Mesothelial cell of epicardium (in vitro differentiated cells): ENCODE data around the gene DPF3. TPM values are rescaled to one million over a fixed set of nuclear protein-coding genes. Genes with fewer than 3 reads are reported as not detected.

Source experiments
- DNase-seq, 2 experiments: peaks; one replicate each; pipeline ENCODE4 v3.0.0; 2021; ENCODE audit warnings: low spot score in 2 of 2; ENCODE audit not compliant: unreplicated experiment in 2 of 2
- H3K27ac Mint-ChIP-seq: 2 replicates; pipeline ENCODE4 v1.8.0; 2021; ENCODE audit warnings: mixed read lengths
- H3K27me3 Mint-ChIP-seq: 2 replicates; pipeline ENCODE4 v1.8.0; 2021; ENCODE audit warnings: low read depth, mixed read lengths
- H3K36me3 Mint-ChIP-seq: 2 replicates; pipeline ENCODE4 v1.8.0; 2021; ENCODE audit warnings: mixed read lengths
- H3K4me1 Mint-ChIP-seq: 2 replicates; pipeline ENCODE4 v1.8.0; 2021; ENCODE audit warnings: mixed read lengths
- H3K4me3 Mint-ChIP-seq: 2 replicates; pipeline ENCODE4 v1.8.0; 2021; ENCODE audit warnings: mild to moderate bottlenecking, moderate library complexity, mixed read lengths
- H3K9me3 Mint-ChIP-seq: 2 replicates; pipeline ENCODE4 v1.8.0; 2021; ENCODE audit warnings: mixed read lengths
- total RNA-seq: library from RNA; stranded (reverse); gene quantifications from 3 replicates; pipeline ENCODE4 v1.2.1, GENCODE V29; 2021
- TF ChIP-seq, protein P1 (sequence below): fragments of 200-600 bp; sonication (generic); IDR thresholded peaks from one replicate; pipeline ENCODE4 v1.5.0; 2021; ENCODE audit warnings: antibody characterized with exemption; ENCODE audit not compliant: unreplicated experiment

The DPF3 gene
- total RNA-seq, 1 donor from 2014 or later: 1.3 TPM

DNA sequence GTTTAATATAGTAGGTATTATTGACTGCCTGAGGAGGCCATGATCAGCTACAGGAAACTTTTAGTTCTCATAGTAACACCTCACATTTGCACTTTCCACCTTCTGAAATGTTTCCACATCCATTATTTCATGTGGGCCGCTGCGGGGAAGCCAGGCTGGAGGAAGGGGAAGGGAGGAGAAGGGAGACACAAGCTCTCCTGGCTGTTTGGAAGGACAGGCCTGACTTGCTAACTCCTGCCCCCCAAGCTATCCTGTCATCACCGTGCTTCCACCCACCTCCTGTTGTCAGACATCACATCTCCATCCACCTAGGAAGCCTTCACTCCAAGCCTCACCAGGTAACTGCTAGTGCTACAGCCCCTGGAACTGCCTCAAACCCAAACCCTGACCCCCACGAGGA is 9.5 kb downstream of the DPF3 start:
- TF ChIP-seq, protein P1, sequence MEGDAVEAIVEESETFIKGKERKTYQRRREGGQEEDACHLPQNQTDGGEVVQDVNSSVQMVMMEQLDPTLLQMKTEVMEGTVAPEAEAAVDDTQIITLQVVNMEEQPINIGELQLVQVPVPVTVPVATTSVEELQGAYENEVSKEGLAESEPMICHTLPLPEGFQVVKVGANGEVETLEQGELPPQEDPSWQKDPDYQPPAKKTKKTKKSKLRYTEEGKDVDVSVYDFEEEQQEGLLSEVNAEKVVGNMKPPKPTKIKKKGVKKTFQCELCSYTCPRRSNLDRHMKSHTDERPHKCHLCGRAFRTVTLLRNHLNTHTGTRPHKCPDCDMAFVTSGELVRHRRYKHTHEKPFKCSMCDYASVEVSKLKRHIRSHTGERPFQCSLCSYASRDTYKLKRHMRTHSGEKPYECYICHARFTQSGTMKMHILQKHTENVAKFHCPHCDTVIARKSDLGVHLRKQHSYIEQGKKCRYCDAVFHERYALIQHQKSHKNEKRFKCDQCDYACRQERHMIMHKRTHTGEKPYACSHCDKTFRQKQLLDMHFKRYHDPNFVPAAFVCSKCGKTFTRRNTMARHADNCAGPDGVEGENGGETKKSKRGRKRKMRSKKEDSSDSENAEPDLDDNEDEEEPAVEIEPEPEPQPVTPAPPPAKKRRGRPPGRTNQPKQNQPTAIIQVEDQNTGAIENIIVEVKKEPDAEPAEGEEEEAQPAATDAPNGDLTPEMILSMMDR: no peak
- Mint-ChIP-seq H3K27ac (no peak overlapping the region), H3K4me3 (no peak overlapping the region), H3K4me1 (peaks cover 5% of the 10 kb centered on the region), H3K27me3 (peaks cover 59% of the 10 kb centered on the region), H3K9me3 (peaks cover 6% of the 10 kb centered on the region), H3K36me3 (no peaks in the 10 kb centered on the region)
- DNase-seq: no peak

DNA sequence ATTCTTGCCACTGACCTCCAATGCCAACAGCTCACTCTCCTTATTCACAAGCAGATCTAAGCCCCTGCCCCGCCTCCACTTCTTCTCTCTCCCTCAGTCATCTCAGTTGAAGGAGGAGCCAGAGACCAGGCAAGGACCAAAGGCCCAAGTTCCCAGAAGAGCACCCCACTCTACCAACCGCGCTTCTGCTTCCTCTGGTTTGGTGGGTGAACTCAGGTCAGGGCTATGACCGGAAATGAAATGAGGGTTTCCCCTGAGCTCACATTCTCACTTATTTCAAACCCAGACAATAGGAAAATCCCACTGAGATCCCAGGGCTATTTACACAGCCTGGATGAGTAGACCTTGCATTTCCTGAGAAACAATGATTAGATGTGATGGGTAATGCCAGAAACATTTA is 9.9 kb downstream of the DPF3 start:
- no peak for DNase-seq

DNA sequence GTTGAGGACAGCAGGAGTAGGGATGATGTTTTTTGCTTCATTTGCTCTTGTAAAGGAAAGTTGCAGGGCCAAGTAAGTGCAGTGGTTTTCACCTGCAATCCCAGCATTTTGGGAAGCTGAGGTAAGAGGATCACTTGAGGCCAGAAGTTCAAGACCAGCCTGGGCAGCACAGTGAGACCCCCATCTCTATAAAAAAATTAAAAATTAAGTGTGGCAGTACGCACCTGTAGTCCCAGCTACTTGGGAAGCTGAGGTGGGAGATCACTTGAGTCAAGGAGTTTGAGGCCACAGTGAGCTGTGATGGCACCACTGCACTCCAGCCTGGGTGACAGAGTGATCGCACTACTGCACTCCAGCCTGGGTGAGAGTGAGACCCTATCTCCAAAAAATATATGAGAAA is 10.8 kb downstream of the DPF3 start:
- no peak for DNase-seq
- TF ChIP-seq, protein P1: no peak

More for the DNA sequence above, 9.9 kb downstream of the DPF3 start:
- Mint-ChIP-seq H3K4me1 (peaks cover 5% of the 10 kb centered on the region), H3K36me3 (no peaks in the 10 kb centered on the region), H3K27ac (no peak overlapping the region), H3K4me3 (no peak overlapping the region), H3K27me3 (peaks cover 55% of the 10 kb centered on the region), H3K9me3 (peaks cover 6% of the 10 kb centered on the region)
- TF ChIP-seq, protein P1: no peak

DNA sequence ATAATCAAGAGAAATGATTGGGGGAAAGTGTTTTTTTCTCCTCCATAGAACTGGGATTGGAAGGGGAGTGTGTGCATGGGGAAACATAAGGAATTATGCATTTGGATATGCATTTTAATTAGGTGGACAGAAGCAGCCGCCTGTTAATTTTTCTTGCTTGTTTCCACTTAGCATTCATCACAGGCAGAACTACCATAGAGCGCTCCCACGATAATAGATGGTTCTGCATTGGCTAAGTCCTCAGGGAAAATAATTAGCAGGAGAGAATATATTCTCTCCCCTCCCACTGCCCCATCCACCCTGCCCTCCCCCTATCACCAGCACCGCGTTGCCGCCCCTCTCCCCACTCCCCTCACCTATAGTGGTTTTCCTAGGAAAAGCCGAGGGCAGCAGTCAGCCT is 11.4 kb downstream of the DPF3 start:
- no peak overlapping the region for H3K4me3 Mint-ChIP-seq
- H3K27me3 Mint-ChIP-seq: peaks cover 49% of the 10 kb centered on the region
- DNase-seq: no peak
- H3K9me3 Mint-ChIP-seq: peaks cover 6% of the 10 kb centered on the region
- peaks cover 5% of the 10 kb centered on the region for H3K4me1 Mint-ChIP-seq
- H3K36me3 Mint-ChIP-seq: no peaks in the 10 kb centered on the region
- TF ChIP-seq, protein P1: no peak
- H3K27ac Mint-ChIP-seq: no peak overlapping the region

More for the DNA sequence above, 10.8 kb downstream of the DPF3 start:
- peaks cover 5% of the 10 kb centered on the region for H3K4me1 Mint-ChIP-seq
- peaks cover 50% of the 10 kb centered on the region for H3K27me3 Mint-ChIP-seq
- peaks cover 6% of the 10 kb centered on the region for H3K9me3 Mint-ChIP-seq
- no peaks in the 10 kb centered on the region for H3K36me3 Mint-ChIP-seq
- H3K27ac Mint-ChIP-seq: no peak overlapping the region
- no peak overlapping the region for H3K4me3 Mint-ChIP-seq

DNA sequence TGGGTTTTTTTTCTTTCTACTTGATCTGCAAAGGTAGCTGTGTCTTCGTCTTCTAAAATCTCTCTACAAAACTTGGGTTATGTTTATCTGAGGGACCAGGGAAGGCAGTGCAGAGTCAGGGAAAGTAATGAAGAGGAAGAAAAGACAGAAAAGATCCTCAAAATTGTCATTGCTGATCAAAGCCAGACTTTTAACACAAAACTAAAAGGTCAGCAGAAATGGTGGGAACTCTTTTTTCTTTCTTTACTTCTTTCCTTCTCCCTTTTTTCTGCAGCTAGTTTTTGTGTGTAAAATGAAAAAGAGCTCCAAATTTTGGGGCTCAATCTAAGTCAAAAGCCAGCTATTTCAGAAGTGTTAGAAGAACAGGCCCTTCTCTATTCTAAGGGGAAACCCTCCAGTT is 11.9 kb downstream of the DPF3 start:
- peaks cover 5% of the 10 kb centered on the region for H3K4me1 Mint-ChIP-seq
- H3K4me3 Mint-ChIP-seq: no peak overlapping the region
- TF ChIP-seq, protein P1: no peak
- peaks cover 6% of the 10 kb centered on the region for H3K9me3 Mint-ChIP-seq
- peaks cover 49% of the 10 kb centered on the region for H3K27me3 Mint-ChIP-seq
- no peak overlapping the region for H3K27ac Mint-ChIP-seq
- H3K36me3 Mint-ChIP-seq: no peaks in the 10 kb centered on the region
- no peak for DNase-seq

DNA sequence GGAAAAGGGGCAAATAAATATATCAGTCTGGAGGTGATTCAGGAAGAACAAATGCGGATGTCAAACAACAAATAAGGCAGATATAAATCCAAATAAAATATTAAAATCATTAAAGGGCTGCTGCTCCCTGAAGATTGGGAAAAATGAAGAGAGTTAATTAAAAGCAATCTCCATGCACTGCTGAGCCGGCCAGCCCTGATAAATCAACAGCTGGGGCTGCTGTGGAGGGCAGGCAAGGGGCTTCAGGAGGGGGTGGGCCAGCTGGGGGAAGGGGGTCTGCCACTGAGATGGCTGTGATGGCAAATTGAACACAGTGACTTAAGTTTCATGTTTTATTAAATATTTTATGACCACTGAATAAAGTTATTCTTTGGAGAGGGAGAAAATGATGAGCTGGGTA is 12.4 kb downstream of the DPF3 start:
- Mint-ChIP-seq H3K27ac (no peak overlapping the region), H3K4me3 (no peak overlapping the region), H3K36me3 (no peaks in the 10 kb centered on the region), H3K27me3 (peaks cover 49% of the 10 kb centered on the region), H3K9me3 (peaks cover 6% of the 10 kb centered on the region), H3K4me1 (peaks cover 5% of the 10 kb centered on the region)
- TF ChIP-seq, protein P1: no peak
- DNase-seq: no peak
